ENCODE results near the gene NAPSA.
"Not testable (repeated sequence)": the region's sequence is repeated elsewhere in the genome, so short reads cannot be mapped to it uniquely, and the experiment has no call there.

The NAPSA gene

DNA sequence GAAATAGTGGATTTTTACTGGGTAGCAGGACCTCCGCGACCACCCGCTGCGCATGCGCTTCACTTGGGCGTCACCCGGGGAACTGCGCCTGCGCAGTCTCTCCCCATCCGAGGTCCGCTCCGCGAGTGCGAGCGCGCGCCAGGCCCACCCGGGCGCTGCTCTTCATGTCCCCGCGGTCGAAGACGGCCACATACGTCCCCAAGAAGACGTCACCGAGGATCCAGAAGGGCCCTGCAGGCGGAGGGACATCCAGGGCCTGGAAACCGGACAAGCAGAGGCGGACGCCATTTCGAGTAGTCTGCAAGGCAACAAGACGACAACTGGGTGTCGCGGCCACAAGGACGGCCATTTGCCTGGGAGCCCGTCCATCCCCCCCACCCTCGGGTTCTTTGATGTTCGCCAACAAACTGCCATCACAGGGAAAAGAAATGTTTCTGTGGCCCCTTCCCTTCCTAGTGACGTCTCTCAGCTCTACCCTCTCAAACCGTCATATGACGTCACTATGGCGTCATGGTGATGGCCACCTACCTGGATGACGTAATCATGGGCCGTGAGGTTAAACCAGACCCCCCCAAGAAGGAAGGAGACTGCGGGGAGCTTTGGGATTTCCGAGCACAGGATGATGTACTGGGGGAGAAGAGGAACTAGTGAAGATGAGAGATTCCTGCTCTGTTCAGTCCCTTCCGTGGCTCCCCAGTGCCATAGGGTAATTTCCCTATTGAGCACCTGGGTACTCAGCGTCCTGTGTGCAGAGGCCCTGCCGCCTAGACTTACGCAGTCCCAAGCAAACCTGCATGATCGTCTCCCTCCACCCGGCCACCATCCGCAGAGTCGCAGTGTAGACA is 6.7 kb downstream of the NAPSA start:
- peak; percentile 86 for DNase-seq

DNA sequence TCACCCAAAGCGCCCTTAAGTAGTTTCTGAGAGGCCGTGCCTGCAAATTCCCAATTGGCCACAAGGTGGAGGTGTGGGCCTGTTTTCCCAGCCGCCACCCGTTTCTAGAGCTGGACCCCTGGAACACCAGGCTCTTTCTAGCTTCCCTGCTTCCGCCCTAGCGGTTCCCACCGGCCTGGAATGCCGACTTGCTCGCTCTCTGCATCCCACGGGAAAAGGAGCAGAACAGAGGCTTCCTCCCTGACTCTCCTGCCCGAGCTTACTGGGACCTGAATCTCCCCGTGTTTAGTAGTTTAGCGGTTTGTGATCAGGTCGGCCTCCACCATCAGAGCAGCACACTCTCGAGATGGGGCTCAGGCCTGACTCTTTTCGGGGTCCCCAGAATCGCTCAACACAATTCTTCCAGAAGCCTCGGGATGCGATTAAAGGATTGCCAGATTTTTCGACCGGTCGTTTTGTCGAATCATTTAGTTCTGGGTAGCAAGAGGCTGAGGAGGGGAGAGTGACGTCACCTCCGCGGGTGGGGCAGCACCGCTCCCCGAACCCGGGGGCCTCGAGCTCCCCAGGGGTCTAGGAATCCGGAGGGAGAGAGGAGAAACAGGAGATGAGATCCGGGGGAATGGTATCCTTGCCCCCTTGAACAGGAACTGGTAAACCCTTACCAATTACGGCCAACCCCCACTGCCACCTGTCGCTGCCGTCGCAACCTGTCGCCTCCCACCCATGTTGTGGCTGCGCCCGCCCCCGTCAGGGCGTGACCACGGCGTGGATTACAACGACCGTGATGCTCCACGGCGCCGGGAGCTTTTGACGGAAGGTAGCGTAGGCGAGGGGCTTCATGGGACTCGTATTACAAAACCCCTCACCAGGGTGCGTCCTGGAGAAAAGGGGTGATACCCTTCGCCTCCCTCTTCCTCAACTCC is 8.0 kb downstream of the NAPSA start:
- peak; percentile 90 for DNase-seq

DNA sequence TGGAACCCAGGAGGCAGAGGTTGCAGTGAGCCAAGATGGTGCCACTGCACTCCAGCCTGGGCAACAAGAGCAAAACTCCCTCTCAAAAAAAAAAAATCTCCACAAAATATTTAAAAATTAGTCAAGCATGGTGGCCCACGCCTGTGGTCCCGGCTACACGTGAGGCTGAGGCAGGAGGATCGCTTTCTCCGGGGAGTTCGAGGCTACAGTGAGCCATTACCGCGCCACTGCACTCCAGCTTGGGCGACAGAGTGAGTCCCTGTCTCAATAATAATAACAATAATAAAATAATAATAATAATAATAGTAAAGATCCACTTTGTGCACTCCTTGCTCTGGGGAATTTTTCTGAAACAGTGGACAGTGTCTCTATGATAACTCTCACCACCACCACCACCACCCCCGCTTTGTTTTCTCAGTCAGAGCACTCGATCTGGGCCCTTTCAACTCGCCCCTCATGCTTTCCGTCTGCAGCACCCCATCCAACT is 8.7 kb downstream of the NAPSA start:
- no peak for DNase-seq

DNA sequence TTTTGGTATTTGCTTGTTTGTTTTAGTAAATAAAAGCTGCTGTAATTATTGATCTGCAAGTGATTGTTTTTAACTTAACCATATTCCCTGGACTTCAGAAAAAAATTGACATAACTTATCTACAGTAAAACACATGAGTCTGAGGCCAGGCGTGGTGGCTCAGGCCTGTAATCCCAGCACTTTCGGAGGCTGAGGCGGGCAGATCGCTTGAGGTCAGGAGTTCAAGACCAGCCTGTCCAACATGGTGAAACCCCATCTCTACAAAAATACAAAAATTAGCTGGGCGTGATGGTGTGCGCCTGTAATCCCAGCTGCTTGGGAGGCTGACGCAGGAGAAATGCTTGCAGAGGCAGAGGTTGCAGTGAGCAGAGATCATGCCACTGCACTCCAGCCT is 12.0 kb downstream of the NAPSA start:
- not testable (repeated sequence) for DNase-seq

DNA sequence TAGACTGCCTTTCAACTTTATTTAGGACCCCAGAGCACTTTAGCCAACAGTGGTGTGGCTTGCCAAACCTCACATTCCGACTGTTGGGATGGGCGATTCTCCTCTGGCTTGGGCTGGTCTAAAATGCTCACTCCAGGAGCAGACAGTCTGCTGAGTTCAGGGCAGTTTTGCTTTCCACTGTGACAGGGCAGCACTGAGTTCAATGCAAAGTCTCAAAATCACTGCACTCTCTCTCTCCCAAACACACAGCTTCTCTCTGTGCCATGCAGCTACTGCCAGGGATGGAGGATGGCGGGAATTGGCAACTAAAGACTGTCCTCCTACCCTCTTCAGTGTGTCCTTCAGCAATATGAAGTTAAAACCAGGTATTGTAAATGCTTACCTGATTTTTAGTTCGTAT is 13.2 kb downstream of the NAPSA start:
- DNase-seq: no peak

DNA sequence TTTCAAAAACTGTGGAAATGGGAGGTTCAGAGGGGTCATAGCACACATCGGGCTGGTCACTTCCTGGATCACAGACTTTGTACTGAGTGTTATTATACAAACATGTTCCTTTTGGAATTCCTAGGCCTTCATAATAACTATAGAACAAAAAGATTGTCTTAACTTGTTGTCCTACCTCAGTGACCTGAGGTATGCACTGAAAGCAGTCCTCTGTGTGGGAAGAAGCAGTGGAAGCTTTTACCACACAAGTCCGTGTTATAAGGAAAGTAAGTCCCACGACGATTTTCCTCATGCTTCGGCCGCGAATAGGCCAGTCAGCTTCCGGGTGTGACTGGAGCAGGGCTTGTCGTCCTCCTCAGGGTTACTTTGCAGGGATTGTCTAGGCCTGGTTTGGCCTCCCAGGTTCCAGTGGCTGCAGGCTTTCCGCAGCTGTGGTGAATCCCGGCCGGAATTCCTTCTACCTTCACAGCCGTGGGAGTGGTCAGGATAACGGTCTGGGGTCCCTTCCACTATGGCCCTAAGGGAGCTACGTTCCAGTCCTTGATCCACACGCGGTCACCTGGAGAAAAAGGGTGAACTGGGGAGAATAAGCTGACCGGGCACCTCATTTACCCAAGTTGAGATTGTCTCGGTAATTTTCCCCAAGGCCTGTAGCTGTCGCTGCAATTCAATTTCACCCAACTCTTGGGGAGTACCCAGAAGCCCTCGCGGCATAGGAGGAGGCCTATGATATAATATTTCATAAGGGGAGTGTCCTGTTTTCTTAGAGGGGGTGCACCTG is 16.0 kb downstream of the NAPSA start:
- DNase-seq: no peak

DNA sequence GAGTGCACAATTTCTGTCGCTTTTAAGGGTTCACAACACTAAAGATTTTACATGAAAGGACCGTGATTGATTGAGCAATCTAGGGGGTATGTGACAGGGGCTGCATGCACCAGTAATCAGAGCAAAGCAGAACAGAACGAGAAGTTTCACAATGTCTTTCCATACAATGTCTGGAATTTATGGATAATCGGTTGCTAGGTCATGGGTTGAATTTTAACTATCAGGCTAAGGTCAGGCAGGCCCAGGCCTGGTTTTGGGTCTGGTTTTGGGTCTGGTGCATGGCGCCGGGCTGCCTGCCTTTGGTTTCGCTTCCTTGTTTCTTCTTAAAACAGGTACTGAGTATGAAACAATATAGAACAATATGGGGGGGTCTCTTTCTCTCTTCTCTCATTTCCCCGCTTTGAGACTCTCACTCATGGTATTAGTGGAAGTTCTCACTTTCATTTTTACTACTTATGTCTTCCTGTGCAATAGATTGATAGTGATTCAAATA is 18.3 kb downstream of the NAPSA start:
- peak; percentile 60 for DNase-seq

DNA sequence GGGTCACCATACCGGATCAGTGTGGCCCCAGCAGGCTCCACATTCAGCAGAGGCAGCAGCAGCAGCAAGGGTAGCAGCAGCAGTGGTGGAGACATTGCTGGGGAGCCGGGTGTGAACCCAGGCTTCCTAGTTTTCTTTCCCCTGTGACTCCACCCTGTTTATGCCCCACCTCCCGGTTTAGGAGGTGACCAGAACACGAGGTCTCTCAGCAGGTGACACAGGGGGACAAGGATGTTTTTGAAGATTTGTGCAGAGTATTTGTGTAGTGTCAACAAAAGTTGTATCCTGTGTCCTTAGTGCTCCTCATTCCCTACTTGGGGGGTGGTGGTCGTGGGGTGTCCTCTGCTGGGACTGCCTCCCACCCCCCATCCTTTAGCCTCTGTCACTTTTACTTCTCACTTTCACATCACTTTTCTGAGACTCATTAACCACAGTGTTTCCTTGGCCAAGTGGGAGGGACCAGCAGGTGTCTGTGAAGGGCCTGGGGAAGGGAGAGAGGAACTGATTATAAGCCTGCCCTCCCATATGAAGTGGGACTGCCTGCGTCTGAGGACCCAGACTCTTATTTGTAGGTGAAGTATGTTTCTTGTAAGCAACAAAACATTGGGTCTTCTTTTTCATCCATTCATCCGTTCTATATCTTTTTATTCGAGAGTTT is 20.6 kb downstream of the NAPSA start:
- peak; percentile 65 for DNase-seq

DNA sequence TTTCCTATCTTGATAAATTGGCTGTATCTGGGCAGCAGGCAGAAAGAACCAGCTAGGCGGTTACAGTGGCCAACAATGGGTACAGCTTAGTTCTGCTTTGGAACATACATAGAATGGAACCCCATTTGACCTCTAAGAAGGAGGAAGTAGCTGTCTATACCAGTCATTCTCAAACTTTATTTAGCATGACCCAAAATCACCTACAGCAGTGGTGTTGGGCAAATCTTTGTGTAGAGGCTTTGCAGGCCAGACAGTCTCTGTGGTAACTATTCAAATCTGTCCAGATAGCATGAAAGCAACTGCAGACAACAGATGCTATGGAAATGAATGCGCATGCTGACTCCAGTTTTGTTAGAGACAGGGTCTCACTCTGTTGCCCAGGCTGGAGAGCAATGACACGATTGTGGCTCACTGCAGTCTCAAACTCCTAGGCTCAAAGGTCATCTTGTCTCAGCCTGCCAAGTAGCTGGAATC is 24.3 kb downstream of the NAPSA start:
- peak; percentile 23 for DNase-seq

DNA sequence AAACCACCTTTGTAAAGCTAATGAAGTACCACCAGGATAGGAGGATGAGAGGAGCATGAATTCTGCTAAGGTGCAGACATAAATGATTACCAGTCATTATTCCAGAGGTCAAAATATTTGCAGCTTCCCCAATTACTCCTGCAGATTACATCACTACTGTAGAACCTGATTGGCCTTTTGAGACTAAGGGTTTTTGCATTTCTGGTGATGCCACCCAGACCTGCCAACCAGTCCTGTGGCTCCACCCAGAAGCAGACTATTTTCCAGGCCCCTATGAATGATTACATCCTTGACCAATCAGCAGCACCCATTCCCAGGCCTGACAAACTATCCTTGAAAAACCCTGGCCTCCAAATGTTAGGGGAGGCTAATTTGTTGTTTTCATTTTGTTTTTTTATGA is 25.1 kb downstream of the NAPSA start:
- DNase-seq: peak; percentile 15

DNA sequence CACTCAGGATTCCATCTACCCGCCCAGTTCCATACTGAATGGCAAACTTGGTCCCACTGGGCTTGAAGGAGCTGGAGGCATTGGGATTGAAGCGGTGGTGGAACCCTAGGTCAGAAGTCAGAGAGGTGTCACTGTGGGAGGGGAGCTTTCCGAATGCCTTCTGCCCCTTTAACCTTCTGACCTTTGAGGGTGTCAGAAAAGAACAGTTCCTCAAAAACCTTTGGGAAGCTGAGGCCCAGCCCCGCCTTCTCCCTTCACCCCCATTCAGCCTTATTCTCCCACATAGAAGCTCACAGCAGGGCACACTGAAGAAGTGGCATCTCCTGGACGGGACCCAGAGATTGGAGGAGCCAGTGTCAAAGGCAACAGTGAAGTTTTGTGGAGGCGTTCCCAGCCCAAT is 28.4 kb downstream of the NAPSA start:
- not testable (repeated sequence) for DNase-seq

DNA sequence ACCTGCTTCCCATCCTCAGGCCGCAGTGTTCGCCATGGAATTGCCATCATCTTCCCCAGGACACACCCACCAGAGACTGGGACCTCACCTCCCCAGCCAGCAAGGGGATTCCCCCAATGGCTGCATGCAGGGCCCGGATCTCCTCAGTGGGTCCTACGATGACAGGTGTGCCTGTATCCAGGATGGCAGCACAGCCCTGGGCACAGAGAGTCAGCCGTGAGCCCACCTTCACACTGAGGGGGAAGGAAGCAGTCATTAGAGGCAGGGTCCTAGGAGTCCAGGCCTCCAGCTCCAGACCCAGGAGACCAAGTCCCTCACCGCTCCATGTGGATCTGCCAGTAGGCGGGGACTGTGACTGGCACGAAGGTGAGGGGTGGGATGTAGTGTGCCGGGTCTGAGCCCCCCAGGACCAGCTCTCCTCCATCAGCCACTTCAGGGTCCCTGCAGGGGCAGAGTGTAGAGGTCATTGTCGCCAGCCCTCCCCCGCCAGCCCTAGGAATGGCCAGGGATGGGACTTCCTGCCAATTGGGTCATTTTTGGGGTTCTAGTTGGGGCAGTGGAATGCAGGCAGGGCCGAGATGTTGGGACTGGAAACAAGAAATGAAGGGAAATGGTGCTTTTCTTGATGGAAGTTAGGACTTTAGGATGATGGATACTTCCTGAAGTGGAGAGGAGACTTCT is 30.6 kb downstream of the NAPSA start:
- DNase-seq: no peak

DNA sequence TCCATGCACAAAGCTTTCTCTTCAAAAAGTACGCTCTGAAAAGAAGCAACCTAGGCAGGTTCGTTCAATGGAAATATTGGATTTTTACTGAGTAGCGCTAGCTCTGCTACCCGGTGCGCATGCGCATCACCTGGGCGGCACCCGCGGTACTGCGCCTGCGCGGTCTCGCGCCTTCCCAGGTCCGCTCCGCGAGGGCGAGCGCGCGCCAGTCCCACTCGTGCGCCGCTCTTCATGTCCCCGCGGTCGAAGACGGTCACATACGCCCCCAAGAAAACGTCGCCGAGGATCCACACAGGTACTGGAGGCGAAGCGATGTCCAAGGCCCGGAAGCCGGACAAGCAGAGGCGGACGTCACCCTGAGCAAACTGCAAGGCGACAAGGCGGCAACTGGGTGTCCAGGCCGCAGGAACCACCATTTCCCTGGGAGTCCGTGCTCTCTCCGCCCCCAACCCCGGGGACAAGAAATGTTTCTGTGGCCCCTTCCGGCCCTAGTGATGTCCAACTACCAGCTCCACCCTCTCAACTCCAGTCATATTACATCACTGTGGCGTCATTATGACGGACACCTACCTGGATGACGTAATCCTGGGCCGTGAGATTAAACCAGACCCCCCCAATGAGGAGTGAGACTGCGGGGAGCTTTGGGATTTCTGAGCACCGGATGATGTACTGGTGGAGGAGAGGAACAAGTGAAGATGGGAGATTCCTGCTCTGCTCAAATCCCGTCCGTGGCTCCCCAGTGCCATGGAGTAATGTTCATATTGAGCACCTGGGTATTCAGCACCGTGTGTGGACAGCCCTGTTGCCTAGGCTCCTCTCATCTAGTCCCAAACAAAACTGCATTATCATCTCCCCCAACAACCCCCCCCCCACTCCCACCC is 31.5 kb downstream of the NAPSA start:
- DNase-seq: no peak

DNA sequence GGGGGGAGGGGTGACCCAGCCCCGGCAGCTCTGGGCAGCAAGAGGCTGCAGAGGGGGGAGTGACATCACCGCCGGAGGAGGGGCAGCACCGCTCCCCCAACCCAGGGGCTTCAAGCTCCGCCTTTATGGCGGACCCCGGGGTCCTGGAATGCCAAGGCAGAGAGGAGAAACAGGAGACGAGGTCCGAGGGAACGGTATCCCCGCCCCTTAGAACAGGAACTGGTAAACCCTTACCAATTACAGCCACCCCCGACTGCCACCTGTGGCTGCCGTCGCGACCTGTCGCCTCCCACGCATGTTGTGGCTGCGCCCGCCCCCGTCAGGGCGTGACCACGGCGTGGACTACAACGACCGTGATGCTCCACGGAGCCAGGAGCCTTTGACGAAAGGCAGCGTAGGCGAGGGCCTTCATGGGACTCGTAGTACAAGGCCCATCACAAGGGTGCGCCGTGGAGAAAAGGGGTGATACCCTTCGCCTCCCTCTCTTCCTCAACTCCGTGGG is 32.2 kb downstream of the NAPSA start:
- DNase-seq: peak; percentile 93

DNA sequence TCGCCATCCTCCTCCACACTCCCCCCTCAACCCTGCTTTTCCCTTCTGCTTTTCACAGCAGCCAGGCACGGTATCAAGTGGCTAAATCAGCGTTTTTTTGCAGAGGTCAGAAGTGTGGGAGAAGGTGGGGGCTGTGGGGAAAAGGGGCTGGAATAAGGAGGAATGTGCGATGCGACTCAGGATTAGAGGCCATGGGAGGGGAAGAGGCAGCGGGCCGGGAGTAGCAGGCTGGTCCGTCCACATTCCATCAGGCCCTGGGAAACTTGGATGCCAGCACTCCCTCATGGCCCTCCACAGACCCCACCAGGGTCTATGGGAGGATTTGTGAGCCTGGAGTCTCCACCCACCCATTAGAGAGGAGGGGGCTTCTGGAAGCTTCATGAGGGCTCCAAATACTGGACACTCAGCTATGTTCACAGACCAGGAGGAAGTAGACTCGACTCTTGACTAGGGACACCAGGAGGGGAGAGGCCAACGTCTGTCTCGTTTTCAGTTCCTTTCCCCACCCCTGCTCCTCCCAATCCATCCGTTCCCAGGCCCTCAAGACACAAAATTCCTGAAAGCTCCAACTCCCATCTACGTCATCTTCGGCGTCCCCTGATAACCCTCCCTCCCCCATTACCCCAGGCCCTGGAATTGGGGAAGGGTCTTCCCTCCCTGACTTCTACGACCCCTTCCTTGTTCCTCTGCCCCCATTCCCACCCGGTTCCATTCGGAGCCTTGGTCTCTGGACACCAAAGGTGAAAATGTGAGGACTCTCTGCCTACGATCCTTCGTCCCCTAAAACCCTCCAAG is 33.0 kb downstream of the NAPSA start:
- no peak for DNase-seq

DNA sequence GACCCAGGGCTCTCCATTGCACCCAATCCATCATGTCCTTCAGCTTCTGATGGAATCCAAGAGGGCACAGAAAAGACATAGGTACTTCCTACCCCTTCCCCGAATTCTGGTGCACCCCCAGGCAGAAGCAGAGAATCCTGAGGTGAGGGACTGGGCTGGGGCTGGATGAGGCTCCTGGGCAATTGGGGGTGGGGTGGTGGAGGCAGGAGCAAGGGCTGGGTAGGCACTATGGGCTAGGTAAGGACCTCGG is 33.5 kb downstream of the NAPSA start:
- DNase-seq: no peak

DNA sequence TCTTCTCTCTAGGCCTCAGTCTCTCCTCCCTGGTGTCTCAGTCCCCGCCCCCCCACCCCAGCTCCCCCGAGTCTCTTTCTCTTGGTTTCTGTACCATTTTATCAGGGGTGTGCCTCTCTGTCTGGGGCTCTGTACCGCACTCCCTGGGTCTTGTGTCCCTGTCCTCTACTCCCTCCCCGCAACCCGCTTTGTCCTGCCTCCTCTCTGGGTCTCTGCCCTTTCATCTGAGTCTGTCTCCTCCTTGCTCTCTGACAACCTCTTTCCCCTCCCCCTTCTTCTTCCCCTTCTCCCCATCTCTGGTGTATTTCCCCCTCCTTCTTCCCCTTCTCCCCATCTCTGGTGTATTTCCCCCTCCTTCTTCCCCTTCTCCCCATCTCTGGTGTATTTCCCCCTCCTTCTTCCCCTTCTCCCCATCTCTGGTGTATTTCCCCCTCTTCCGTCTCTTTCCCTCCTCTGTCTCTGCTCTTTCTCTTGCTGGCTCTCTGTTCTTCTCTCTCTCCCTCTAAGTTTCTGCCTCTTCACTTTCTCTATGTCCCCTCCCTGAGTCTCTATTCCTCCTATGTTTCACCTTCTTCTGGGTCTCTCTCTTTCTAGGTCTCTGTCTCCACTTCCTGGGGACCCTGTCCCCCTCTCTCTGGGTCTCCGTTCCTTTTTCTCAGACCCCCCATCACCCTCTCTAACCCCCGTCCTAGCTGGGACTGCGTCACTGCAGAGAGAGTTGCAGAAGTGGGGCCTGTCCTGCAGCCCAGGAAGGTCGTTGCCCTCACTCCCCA is 34.0 kb downstream of the NAPSA start:
- no peak for DNase-seq

DNA sequence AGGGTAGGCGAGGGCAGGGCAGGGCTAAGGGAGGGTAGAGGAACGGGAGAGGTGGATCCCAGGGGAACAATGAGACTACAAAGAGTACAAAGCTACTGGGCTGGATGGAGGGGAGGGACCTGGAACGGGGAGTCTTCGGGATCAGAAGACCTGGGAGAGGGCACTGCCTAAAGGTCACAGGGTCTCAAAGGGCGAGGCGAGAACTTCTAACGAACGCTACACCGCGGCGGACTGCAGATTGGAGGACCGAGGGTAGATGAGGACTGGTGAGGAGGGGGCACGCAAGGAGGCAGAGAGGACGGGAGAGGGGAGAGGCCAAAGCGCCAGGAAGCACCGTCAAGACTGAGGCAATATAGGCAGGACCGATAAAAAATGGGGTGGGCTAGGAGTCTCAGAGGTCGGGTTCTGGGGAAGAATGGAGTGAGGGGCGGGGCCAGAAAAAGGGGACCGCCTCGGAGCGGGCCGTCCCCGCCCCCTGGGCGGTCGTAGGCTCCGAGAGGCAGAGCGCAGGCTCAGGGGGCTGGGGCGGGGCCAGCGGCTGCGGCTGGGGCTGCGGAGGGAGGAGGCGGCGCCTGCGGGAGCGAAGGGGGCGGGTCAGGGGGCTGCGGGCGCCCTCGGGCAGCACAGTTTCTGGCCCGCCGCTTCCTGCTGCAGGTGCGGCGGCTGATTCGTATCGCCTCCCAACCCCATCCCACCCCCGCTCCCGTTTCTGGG is 34.9 kb downstream of the NAPSA start:
- DNase-seq: peak; percentile 88

Measured in CD4-positive, alpha-beta T cell treated with Interferon gamma for 1 hour (primary cell).